Astrocyte (in vitro differentiated cells and primary cell): Measurements from ENCODE around the gene IDI1. TPM values are rescaled to one million over a fixed set of nuclear protein-coding genes. Genes with fewer than 3 reads are reported as not detected.
"Not testable (repeated sequence)": the region's sequence is repeated elsewhere in the genome, so short reads cannot be mapped to it uniquely, and the experiment has no call there.

ENCODE experiments used
- DNase-seq: peaks from one replicate; pipeline ENCODE4 v3.0.0-alpha.2; 2010; ENCODE audit warnings: low read depth
- FAIRE-seq: peaks from 2 replicates; lab custom pipeline; 2011; peaks lifted over from hg19 to GRCh38; lab: Jason Lieb, UNC
- H2AFZ ChIP-seq: 2 replicates; pipeline ENCODE4 v1.6.0; 2012; ENCODE audit warnings: low read depth, low read length, inconsistent platforms
- H3K27ac ChIP-seq: 2 replicates; pipeline ENCODE4 v1.5.1; 2011; ENCODE audit warnings: low read depth, low read length, inconsistent platforms
- H3K27me3 ChIP-seq: 2 replicates; pipeline ENCODE4 v1.6.0; 2011; ENCODE audit warnings: low read length, inconsistent platforms; ENCODE audit not compliant: insufficient read depth
- H3K36me3 ChIP-seq: 2 replicates; pipeline ENCODE4 v1.5.1; 2011; ENCODE audit warnings: low read length, inconsistent platforms; ENCODE audit not compliant: insufficient read depth
- H3K4me1 ChIP-seq: 2 replicates; pipeline ENCODE4 v1.5.1; 2011; ENCODE audit warnings: low read length, inconsistent platforms; ENCODE audit not compliant: insufficient read depth
- H3K4me2 ChIP-seq: 2 replicates; pipeline ENCODE4 v1.6.0; 2012; ENCODE audit warnings: low read length, inconsistent platforms
- H3K4me3 ChIP-seq: 2 replicates; pipeline ENCODE4 v1.5.1; 2011; ENCODE audit warnings: low read depth, mild to moderate bottlenecking, low read length, inconsistent platforms; ENCODE audit not compliant: insufficient read depth
- H3K79me2 ChIP-seq: 2 replicates; pipeline ENCODE4 v1.6.0; 2012; ENCODE audit warnings: mild to moderate bottlenecking, low read length, inconsistent platforms; ENCODE audit not compliant: insufficient read depth
- H3K9ac ChIP-seq: 2 replicates; pipeline ENCODE4 v1.6.0; 2012; ENCODE audit warnings: mild to moderate bottlenecking, low read length, inconsistent platforms
- H3K9me3 ChIP-seq: 2 replicates; pipeline ENCODE4 v1.5.1; 2012; ENCODE audit warnings: low read depth, mild to moderate bottlenecking, low read length, inconsistent platforms; ENCODE audit not compliant: insufficient read depth
- H4K20me1 ChIP-seq: 2 replicates; pipeline ENCODE4 v1.6.0; 2012; ENCODE audit warnings: low read length, inconsistent platforms; ENCODE audit not compliant: insufficient read depth
- H3K27ac Mint-ChIP-seq: one replicate; pipeline ENCODE4 v1.8.0; 2021; ENCODE audit warnings: mild to moderate bottlenecking, mixed read lengths; ENCODE audit not compliant: unreplicated experiment
- H3K27me3 Mint-ChIP-seq: one replicate; pipeline ENCODE4 v1.8.0; 2021; ENCODE audit warnings: low read depth, mixed read lengths; ENCODE audit not compliant: unreplicated experiment
- H3K36me3 Mint-ChIP-seq: one replicate; pipeline ENCODE4 v1.8.0; 2021; ENCODE audit warnings: low read depth, mixed read lengths; ENCODE audit not compliant: unreplicated experiment
- H3K4me1 Mint-ChIP-seq: one replicate; pipeline ENCODE4 v1.8.0; 2021; ENCODE audit warnings: low read depth, mixed read lengths; ENCODE audit not compliant: unreplicated experiment
- H3K4me3 Mint-ChIP-seq: one replicate; pipeline ENCODE4 v1.8.0; 2021; ENCODE audit warnings: mild to moderate bottlenecking, moderate library complexity, mixed read lengths; ENCODE audit not compliant: unreplicated experiment
- H3K9me3 Mint-ChIP-seq: one replicate; pipeline ENCODE4 v1.8.0; 2021; ENCODE audit warnings: mild to moderate bottlenecking, mixed read lengths; ENCODE audit not compliant: unreplicated experiment
- EZH2 ChIP-seq: IDR thresholded peaks from 2 replicates; pipeline ENCODE4 v1.6.1; 2012; ENCODE audit warnings: mild to moderate bottlenecking, low read length, inconsistent platforms; ENCODE audit not compliant: insufficient read depth
- total RNA-seq: library from RNA; stranded (reverse); gene quantifications from 2 replicates; pipeline ENCODE4 v1.2.1, GENCODE V29; 2021
- TF ChIP-seq, protein P1 (sequence below): IDR thresholded peaks from 2 replicates; pipeline ENCODE4 v1.5.1; 2011; ENCODE audit warnings: low read depth, mild to moderate bottlenecking, inconsistent platforms, low read length, moderate library complexity; ENCODE audit not compliant: insufficient read depth

The IDI1 gene
- total RNA-seq, 1 donor from 2014 or later = 63.2 TPM

DNA sequence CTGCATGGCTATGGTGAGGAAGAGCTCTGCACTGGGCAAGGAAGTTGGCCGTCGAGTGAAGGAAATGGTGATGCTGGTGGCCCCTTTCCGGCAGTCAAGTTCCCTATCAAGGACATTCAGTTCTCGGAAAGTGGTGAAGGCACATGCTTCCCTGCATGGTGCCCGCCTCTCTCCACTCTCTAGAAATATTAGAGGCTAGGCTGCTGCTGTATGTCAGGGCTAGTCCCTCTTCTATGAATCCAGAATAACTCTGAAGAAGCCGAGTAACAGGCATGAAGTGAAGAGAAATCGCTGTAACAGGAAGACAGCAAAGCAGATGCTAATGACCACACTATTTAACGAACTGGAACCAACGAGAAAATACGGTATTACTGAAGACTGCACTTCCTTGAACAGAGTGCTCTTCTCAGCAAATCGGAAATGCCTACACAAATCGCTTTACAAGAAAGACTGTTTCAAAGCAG, 5.4 kb downstream of the IDI1 start:
- H2AFZ ChIP-seq = no peak overlapping the region
- H3K4me1 ChIP-seq = peaks cover 5% of the 10 kb centered on the region
- H3K4me3 ChIP-seq = no peak overlapping the region
- H3K27ac ChIP-seq = no peak overlapping the region
- H3K27me3 Mint-ChIP-seq = no peaks in the 10 kb centered on the region
- no peaks in the 10 kb centered on the region for H3K36me3 Mint-ChIP-seq
- FAIRE-seq (no peak), DNase-seq (no peak)
- H3K9me3 ChIP-seq = no peaks in the 10 kb centered on the region
- H3K4me1 Mint-ChIP-seq = peaks cover 10% of the 10 kb centered on the region
- TF ChIP-seq, protein P1, sequence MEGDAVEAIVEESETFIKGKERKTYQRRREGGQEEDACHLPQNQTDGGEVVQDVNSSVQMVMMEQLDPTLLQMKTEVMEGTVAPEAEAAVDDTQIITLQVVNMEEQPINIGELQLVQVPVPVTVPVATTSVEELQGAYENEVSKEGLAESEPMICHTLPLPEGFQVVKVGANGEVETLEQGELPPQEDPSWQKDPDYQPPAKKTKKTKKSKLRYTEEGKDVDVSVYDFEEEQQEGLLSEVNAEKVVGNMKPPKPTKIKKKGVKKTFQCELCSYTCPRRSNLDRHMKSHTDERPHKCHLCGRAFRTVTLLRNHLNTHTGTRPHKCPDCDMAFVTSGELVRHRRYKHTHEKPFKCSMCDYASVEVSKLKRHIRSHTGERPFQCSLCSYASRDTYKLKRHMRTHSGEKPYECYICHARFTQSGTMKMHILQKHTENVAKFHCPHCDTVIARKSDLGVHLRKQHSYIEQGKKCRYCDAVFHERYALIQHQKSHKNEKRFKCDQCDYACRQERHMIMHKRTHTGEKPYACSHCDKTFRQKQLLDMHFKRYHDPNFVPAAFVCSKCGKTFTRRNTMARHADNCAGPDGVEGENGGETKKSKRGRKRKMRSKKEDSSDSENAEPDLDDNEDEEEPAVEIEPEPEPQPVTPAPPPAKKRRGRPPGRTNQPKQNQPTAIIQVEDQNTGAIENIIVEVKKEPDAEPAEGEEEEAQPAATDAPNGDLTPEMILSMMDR = no peak
- TF ChIP-seq EZH2 = no peak
- peaks cover 39% of the 10 kb centered on the region for H3K36me3 ChIP-seq
- no peaks in the 10 kb centered on the region for H3K27me3 ChIP-seq
- H3K9ac ChIP-seq = no peak overlapping the region
- H4K20me1 ChIP-seq = peaks cover 59% of the 10 kb centered on the region
- H3K27ac Mint-ChIP-seq = no peak overlapping the region
- H3K4me3 Mint-ChIP-seq = no peak overlapping the region
- H3K79me2 ChIP-seq = peaks cover 49% of the 10 kb centered on the region
- H3K4me2 ChIP-seq = no peak overlapping the region
- H3K9me3 Mint-ChIP-seq = no peaks in the 10 kb centered on the region

DNA sequence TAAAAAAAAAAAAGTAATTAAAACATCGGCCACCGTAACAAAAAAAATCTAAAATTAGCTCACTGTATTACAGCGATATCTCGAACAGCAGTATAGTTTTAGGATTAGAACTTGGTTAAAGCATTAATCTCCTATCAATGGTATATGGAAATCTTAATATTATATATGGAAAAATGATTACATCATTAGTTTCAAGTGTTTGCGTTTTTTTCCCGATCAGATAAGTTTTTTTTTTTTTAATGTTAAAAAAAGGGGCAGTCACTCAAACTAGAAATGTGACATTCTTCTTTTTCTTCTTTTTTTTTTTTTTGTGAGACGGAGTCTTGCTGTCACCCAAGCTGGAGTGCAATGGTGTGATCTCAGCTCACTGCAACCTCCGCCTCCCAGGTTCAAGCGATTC, 7.4 kb downstream of the IDI1 start:
- Histone ChIP-seq H2AFZ (no peak overlapping the region), H3K27me3 (no peaks in the 10 kb centered on the region), H3K4me2 (no peak overlapping the region), H3K27ac (no peak overlapping the region), H3K4me1 (peaks cover 5% of the 10 kb centered on the region), H3K36me3 (peaks cover 43% of the 10 kb centered on the region), H3K79me2 (peaks cover 37% of the 10 kb centered on the region), H4K20me1 (peaks cover 52% of the 10 kb centered on the region), H3K9me3 (no peaks in the 10 kb centered on the region), H3K4me3 (no peak overlapping the region), H3K9ac (no peak overlapping the region)
- Mint-ChIP-seq H3K27ac (no peak overlapping the region), H3K9me3 (no peaks in the 10 kb centered on the region), H3K36me3 (peaks cover 6% of the 10 kb centered on the region), H3K4me3 (no peak overlapping the region), H3K4me1 (peaks cover 9% of the 10 kb centered on the region), H3K27me3 (no peaks in the 10 kb centered on the region)
- no peak for TF ChIP-seq EZH2
- TF ChIP-seq, protein P1 = no peak
- no peak for FAIRE-seq
- no peak for DNase-seq

- Mint-ChIP-seq H3K4me1 (peaks cover 9% of the 10 kb centered on the region), H3K27ac (no peak overlapping the region), H3K27me3 (no peaks in the 10 kb centered on the region), H3K9me3 (no peaks in the 10 kb centered on the region), H3K36me3 (peaks cover 6% of the 10 kb centered on the region), H3K4me3 (no peak overlapping the region)
- no peak overlapping the region for H2AFZ ChIP-seq
- H3K9ac ChIP-seq = no peak overlapping the region
- H3K9me3 ChIP-seq = no peaks in the 10 kb centered on the region
- H4K20me1 ChIP-seq = peaks cover 39% of the 10 kb centered on the region
- H3K36me3 ChIP-seq = peaks cover 43% of the 10 kb centered on the region
- FAIRE-seq = no peak
- TF ChIP-seq, protein P1 = no peak
- TF ChIP-seq EZH2 = no peak
- H3K4me2 ChIP-seq = no peak overlapping the region
- no peak overlapping the region for H3K27ac ChIP-seq
- H3K79me2 ChIP-seq = peaks cover 23% of the 10 kb centered on the region
- H3K27me3 ChIP-seq = no peaks in the 10 kb centered on the region
- DNase-seq = no peak
- H3K4me3 ChIP-seq = no peak overlapping the region
- no peaks in the 10 kb centered on the region for H3K4me1 ChIP-seq
These were observed 8.8 kb downstream of the IDI1 start for GRCh38 chr10:1040133-1040532.

GRCh38 chr10:1038769-1039168, 10.2 kb downstream of the IDI1 start:
- H3K27me3 ChIP-seq, H3K27ac ChIP-seq, H3K9ac ChIP-seq, H3K79me2 ChIP-seq, H3K9me3 Mint-ChIP-seq, H3K27me3 Mint-ChIP-seq, H3K4me2 ChIP-seq, H2AFZ ChIP-seq, H3K4me1 Mint-ChIP-seq, H3K27ac Mint-ChIP-seq, DNase-seq, H3K4me1 ChIP-seq, H3K36me3 Mint-ChIP-seq, H3K4me3 Mint-ChIP-seq, FAIRE-seq, H3K9me3 ChIP-seq, H3K4me3 ChIP-seq: not testable (repeated sequence)
- Histone ChIP-seq H4K20me1 (peaks cover 25% of the 10 kb centered on the region), H3K36me3 (peaks cover 41% of the 10 kb centered on the region)
